HG03045 (cell line): ENCODE data around the gene NBEAL2.

Experiments
- ATAC-seq: cut with Tn5 transposase; IDR thresholded peaks from one replicate; pipeline ENCODE4 v1.9.1; 2021; ENCODE audit warnings: mild to moderate bottlenecking, moderate library complexity; ENCODE audit not compliant: unreplicated experiment

The NBEAL2 gene

GRCh38 chr3:46978985-46979944, at the start of gene NBEAL2:
NBEAL2 (plus strand) TSS chr3:46979666; CDS start chr3:46979862, 196 bp downstream.
- peak; percentile 71 for ATAC-seq

- no peak for ATAC-seq
Observed at GRCh38 chr3:46930166-46930944, 49.1 kb upstream of the NBEAL2 start.

- no peak for ATAC-seq
Observed at GRCh38 chr3:46930945-46931403, 48.5 kb upstream of the NBEAL2 start.

- no peak for ATAC-seq
Observed at GRCh38 chr3:46931631-46932331, 47.7 kb upstream of the NBEAL2 start.

- no peak for ATAC-seq
Observed at GRCh38 chr3:46932455-46933225, 46.8 kb upstream of the NBEAL2 start.

- ATAC-seq, result no peak
Observed at GRCh38 chr3:46933261-46933660, 46.2 kb upstream of the NBEAL2 start.

GRCh38 chr3:46934072-46934471, 45.4 kb upstream of the NBEAL2 start:
- no peak for ATAC-seq

GRCh38 chr3:46934498-46935167, 44.8 kb upstream of the NBEAL2 start:
- no peak for ATAC-seq

- ATAC-seq, result no peak
Observed at GRCh38 chr3:46935168-46935858, 44.2 kb upstream of the NBEAL2 start.

- ATAC-seq, result no peak
Observed at GRCh38 chr3:46935989-46936558, 43.4 kb upstream of the NBEAL2 start.

- ATAC-seq, result no peak
Observed at GRCh38 chr3:46936733-46937250, 42.7 kb upstream of the NBEAL2 start.

GRCh38 chr3:46938118-46938517, 41.3 kb upstream of the NBEAL2 start:
- no peak for ATAC-seq

- no peak for ATAC-seq
Observed at GRCh38 chr3:46939578-46940445, 39.7 kb upstream of the NBEAL2 start.

- no peak for ATAC-seq
Observed at GRCh38 chr3:46942076-46942475, 37.4 kb upstream of the NBEAL2 start.

- no peak for ATAC-seq
Observed at GRCh38 chr3:46942481-46943236, 36.8 kb upstream of the NBEAL2 start.

- no peak for ATAC-seq
Observed at GRCh38 chr3:46943237-46944187, 36.0 kb upstream of the NBEAL2 start.
